Ectodermal cell (in vitro differentiated cells): Measurements from ENCODE around the gene ANKRD34C.
"Not testable (repeated sequence)": the region's sequence is repeated elsewhere in the genome, so short reads cannot be mapped to it uniquely, and the experiment has no call there.

Experiments used
- H3K27ac ChIP-seq: 2 replicates; pipeline ENCODE4 v1.7.0; 2013; ENCODE audit warnings: mild to moderate bottlenecking, low read depth, low read length; ENCODE audit not compliant: insufficient read depth, poor library complexity, severe bottlenecking
- H3K27me3 ChIP-seq: 2 replicates; pipeline ENCODE4 v1.7.0; 2013; ENCODE audit warnings: mild to moderate bottlenecking, low read length; ENCODE audit not compliant: insufficient read depth, control insufficient read depth, poor library complexity, severe bottlenecking
- H3K36me3 ChIP-seq: one replicate; pipeline ENCODE4 v1.7.0; 2013; ENCODE audit warnings: low read length; ENCODE audit not compliant: control insufficient read depth, insufficient read depth
- H3K4me1 ChIP-seq: one replicate; pipeline ENCODE4 v1.7.0; 2013; ENCODE audit warnings: low read length; ENCODE audit not compliant: control insufficient read depth, insufficient read depth
- H3K4me3 ChIP-seq: 2 replicates; pipeline ENCODE4 v1.7.0; 2013; ENCODE audit warnings: low read depth, low read length, control low read depth; ENCODE audit not compliant: insufficient read depth
- H3K9me3 ChIP-seq: 2 replicates; pipeline ENCODE4 v1.7.0; 2013; ENCODE audit warnings: mild to moderate bottlenecking, low read length, moderate library complexity; ENCODE audit not compliant: control insufficient read depth
- WGBS, 2 experiments: methylation state at CpG; one replicate each; pipeline ENCODE4 v1.1.7; 2013; ENCODE audit warnings: missing lambda C conversion rate in 2 of 2; 5-methylcytosine and 5-hydroxymethylcytosine counted together

The ANKRD34C gene

GRCh38 chr15:79310985-79311900 lies 28.7 kb downstream of the ANKRD34C start, which contains the start of gene TMED3:
TMED3 (plus strand) TSS chr15:79311112; CDS start chr15:79311250, 138 bp downstream.
- H3K4me1 ChIP-seq: peaks cover 9% of the 10 kb centered on the region
- peaks cover 25% of the 10 kb centered on the region for H3K36me3 ChIP-seq
- H3K9me3 ChIP-seq: no peaks in the 10 kb centered on the region
- H3K27ac ChIP-seq: no peak within 1 kb of the TSS
- H3K27me3 ChIP-seq: peaks cover 36% of the 10 kb centered on the region
- 1% methylated on average over 72 of the region's 76 CpGs for WGBS, 2 experiments
- peak within 1 kb of the TSS; percentile 76 for H3K4me3 ChIP-seq

DNA sequence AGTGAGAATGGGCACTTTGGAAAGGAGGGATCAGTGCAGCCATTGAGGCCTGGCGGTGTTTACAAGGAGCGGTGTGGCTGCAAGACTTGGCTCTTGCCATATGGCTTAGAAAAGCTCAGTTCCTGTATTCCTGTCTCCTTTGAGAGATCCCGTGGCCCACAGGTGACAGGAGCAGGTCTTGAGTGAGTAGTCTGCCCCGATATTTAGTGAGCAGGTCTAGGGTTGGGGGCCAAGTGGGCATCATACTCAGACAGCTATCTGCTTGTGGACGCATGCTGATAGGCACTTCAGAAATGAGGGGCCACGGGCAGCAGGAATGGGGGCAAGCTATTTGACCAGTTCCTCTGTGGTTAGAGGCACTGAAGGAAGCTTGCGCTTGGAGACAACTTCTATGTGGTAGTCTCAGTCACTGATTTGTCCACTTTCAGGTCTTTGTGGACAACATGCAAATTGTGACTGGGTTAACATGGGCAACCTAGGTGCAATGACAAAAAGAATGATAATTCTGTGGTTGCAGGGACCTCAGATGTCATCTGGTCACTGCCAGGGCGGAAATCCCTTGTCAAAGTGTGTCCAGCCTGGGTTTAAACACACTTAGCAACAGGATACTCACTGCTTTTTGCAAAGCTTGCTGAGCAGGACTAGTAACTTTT lies 29.5 kb downstream of the ANKRD34C start:
- Histone ChIP-seq H3K4me3 (peak overlapping the region; percentile 76), H3K27ac (no peak overlapping the region), H3K4me1 (peaks cover 9% of the 10 kb centered on the region), H3K36me3 (peaks cover 25% of the 10 kb centered on the region), H3K9me3 (no peaks in the 10 kb centered on the region), H3K27me3 (peaks cover 28% of the 10 kb centered on the region)
- 75 to 79% methylated on average over 8 of the region's 8 CpGs for WGBS, 2 experiments

DNA sequence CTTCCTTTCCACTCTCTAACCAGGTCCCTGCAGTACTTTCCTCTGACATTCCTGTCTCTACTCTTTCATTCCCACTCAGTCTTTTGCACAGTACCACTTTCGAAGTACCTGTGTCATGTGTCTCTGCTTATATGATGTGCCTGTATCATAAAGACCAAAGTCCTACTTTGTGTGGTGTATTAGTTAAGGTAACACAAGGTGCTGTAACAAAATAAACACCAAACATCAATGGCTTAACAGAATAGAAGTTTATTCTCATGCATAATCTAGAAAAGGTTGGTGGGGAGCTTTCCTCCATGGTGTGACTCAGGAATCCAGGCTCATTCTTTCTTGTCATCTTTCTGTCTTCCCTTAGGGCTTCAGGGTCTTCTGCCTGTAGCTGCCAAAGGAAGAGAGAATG lies 31.7 kb downstream of the ANKRD34C start:
- H3K36me3 ChIP-seq: peaks cover 35% of the 10 kb centered on the region
- no peak overlapping the region for H3K4me3 ChIP-seq
- H3K27me3 ChIP-seq: peaks cover 15% of the 10 kb centered on the region
- peaks cover 9% of the 10 kb centered on the region for H3K4me1 ChIP-seq
- no peaks in the 10 kb centered on the region for H3K9me3 ChIP-seq
- WGBS, 2 experiments: 75 to 80% methylated on average over 1 of the region's 1 CpG
- no peak overlapping the region for H3K27ac ChIP-seq

DNA sequence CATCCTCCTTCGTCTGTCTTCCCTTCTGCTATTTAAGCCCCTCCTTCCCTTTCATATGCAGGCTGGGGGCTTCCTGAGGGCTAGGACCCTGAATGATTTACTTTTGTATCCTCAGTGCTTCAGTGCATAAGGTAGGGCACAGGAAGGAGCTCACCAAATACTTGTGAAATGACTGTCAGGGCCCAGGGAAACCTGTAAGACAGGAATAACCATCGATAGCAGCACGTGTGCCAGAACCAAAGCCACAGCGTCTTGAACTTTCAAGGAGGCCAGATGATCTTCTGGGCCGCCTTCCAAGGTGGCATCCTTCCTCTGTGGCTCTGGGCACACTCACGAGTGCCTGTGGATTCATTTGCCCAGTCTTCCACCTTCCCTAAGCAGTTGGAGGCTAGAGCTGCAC lies 32.3 kb downstream of the ANKRD34C start:
- no peak overlapping the region for H3K4me3 ChIP-seq
- no peaks in the 10 kb centered on the region for H3K9me3 ChIP-seq
- H3K4me1 ChIP-seq: peaks cover 9% of the 10 kb centered on the region
- peaks cover 9% of the 10 kb centered on the region for H3K27me3 ChIP-seq
- 92 to 93% methylated on average over 6 of the region's 6 CpGs for WGBS, 2 experiments
- H3K36me3 ChIP-seq: peaks cover 39% of the 10 kb centered on the region
- no peak overlapping the region for H3K27ac ChIP-seq

- WGBS, 2 experiments: 85 to 86% methylated on average over 10 of the region's 10 CpGs
- Histone ChIP-seq H3K36me3 (peaks cover 42% of the 10 kb centered on the region), H3K9me3 (no peaks in the 10 kb centered on the region), H3K4me3 (no peak overlapping the region), H3K27ac (no peak overlapping the region), H3K4me1 (peaks cover 9% of the 10 kb centered on the region), H3K27me3 (no peaks in the 10 kb centered on the region)
These were observed 33.3 kb downstream of the ANKRD34C start for GRCh38 chr15:79315623-79316328.

DNA sequence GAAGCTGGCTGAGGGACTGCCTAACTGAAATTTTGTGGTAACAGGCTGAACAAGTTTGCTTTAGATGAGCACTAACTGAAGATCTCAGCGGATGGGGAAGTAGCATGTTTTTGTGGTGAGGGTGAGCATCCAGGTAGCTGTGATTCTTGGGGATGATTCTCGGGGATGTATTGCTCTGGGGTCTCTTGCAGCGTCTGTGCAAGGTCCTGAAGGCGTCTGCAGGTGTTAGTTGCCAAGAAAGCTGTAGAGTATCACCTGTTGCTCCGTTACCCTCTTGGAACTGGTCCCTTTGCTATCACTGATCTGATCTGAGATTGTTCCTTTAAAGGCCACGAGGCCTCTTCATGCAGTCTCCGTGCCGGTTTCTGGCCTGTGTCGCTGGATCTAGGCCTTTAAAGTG lies 34.3 kb downstream of the ANKRD34C start:
- 95 to 96% methylated on average over 9 of the region's 9 CpGs for WGBS, 2 experiments
- no peak overlapping the region for H3K4me3 ChIP-seq
- H3K36me3 ChIP-seq: peaks cover 45% of the 10 kb centered on the region
- H3K9me3 ChIP-seq: no peaks in the 10 kb centered on the region
- H3K4me1 ChIP-seq: peaks cover 6% of the 10 kb centered on the region
- H3K27me3 ChIP-seq: no peaks in the 10 kb centered on the region
- no peak overlapping the region for H3K27ac ChIP-seq

GRCh38 chr15:79319973-79320372 lies 37.5 kb downstream of the ANKRD34C start:
- peaks cover 39% of the 10 kb centered on the region for H3K36me3 ChIP-seq
- 97 to 98% methylated on average over 8 to 9 of the region's 9 CpGs for WGBS, 2 experiments
- not testable (repeated sequence) for H3K27ac ChIP-seq, H3K4me3 ChIP-seq, H3K9me3 ChIP-seq, H3K4me1 ChIP-seq, H3K27me3 ChIP-seq

- Histone ChIP-seq H3K9me3 (no peaks in the 10 kb centered on the region), H3K27me3 (no peaks in the 10 kb centered on the region), H3K4me3 (no peak overlapping the region), H3K36me3 (peaks cover 27% of the 10 kb centered on the region), H3K27ac (no peak overlapping the region), H3K4me1 (no peaks in the 10 kb centered on the region)
- WGBS, 2 experiments: 95 to 96% methylated on average over 14 of the region's 14 CpGs
These were observed 39.4 kb downstream of the ANKRD34C start for GRCh38 chr15:79321876-79322275.

DNA sequence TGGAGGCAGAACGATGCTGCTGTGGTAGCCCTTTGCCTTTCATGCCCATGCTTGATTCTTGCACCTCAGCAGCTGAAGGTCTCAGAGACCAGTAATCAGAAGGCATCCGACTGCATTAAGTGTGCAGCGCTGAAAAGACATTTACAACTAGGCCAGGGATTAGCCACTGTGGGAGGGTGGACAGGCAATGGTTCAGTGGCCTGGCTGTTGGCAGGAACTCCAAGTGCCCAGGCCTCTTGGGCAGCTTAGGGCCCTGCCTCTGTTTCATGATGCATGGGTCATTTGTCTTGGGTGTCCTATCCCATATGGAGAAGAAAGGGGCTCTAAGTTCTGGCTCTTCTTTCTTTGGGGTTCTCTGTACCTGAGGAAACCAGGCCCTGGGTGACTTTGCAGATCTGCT lies 39.8 kb downstream of the ANKRD34C start:
- no peaks in the 10 kb centered on the region for H3K27me3 ChIP-seq
- no peak overlapping the region for H3K27ac ChIP-seq
- H3K4me1 ChIP-seq: no peaks in the 10 kb centered on the region
- WGBS, 2 experiments: 95 to 97% methylated on average over 3 of the region's 3 CpGs
- H3K9me3 ChIP-seq: no peaks in the 10 kb centered on the region
- peaks cover 27% of the 10 kb centered on the region for H3K36me3 ChIP-seq
- no peak overlapping the region for H3K4me3 ChIP-seq

DNA sequence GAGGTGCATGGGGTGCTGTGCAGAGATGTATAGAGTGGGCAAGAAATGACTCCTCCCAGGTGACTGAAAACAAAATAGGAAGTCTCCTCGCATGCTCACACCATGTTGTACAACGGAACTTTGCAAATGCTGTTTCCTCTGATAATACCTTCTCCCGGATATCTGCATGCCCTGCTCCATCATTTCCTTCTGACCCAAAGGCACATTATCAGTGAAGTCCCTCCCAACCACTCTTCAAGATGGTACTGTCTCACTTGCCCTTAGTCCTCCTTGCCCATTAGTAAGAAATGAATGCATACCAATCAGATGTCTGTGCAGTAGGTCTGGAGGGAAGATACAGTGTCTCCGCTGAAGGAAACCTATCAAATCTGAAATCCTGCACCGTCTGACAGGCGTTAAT lies 40.4 kb downstream of the ANKRD34C start:
- H3K27ac ChIP-seq: no peak overlapping the region
- WGBS, 2 experiments: 91 to 95% methylated on average over 6 of the region's 6 CpGs

More for the DNA sequence above, 40.4 kb downstream of the ANKRD34C start:
- Histone ChIP-seq H3K4me3 (no peak overlapping the region), H3K4me1 (no peaks in the 10 kb centered on the region), H3K36me3 (peaks cover 27% of the 10 kb centered on the region), H3K27me3 (no peaks in the 10 kb centered on the region), H3K9me3 (no peaks in the 10 kb centered on the region)
